PC-9 (cell line): ENCODE measurements around the gene GSTM1.

Experiments
- CTCF ChIP-seq: fragments of 200-600 bp; sonication (generic); conservative IDR thresholded peaks from 2 replicates; pipeline ENCODE4 v1.6.1; 2017; ENCODE audit warnings: mixed run types, antibody characterized with exemption, mild to moderate bottlenecking, moderate library complexity
- EZH2 ChIP-seq: fragments of 200-600 bp; sonication (generic); IDR thresholded peaks from 2 replicates; pipeline ENCODE4 v1.8.0; 2017; ENCODE audit warnings: antibody characterized with exemption, low read depth

- TF ChIP-seq EZH2 (no peak), CTCF (no peak)
Measured at GRCh38 chr1:109730666-109731065, 43.0 kb downstream of the GSTM1 start.
